Head of caudate nucleus (tissue), 42 donors: Measurements from ENCODE around the gene LAT.
"Not testable (repeated sequence)": the region's sequence is repeated elsewhere in the genome, so short reads cannot be mapped to it uniquely, and the experiment has no call there.

ENCODE experiments used
- DNase-seq, 42 donors: peaks; one replicate each; pipeline versions ENCODE4 v3.0.0 to v3.0.0-alpha.2; 2020 to 2021; ENCODE audit warnings: mixed read lengths in 7 of 42
- intact Hi-C: fragments of 100-400 bp; cut with DNase I; formaldehyde crosslinking; loops from one replicate; pipeline ENCODE4 v1.15.0; 2022

The LAT gene

GRCh38 chr16:28998837-28999236 lies 14.0 kb downstream of the LAT start:
- no peak for DNase-seq
- intact Hi-C loops = no loop called here

GRCh38 chr16:28999577-28999976 lies 14.7 kb downstream of the LAT start:
- intact Hi-C loops = no loop called here
- no peak for DNase-seq

DNA sequence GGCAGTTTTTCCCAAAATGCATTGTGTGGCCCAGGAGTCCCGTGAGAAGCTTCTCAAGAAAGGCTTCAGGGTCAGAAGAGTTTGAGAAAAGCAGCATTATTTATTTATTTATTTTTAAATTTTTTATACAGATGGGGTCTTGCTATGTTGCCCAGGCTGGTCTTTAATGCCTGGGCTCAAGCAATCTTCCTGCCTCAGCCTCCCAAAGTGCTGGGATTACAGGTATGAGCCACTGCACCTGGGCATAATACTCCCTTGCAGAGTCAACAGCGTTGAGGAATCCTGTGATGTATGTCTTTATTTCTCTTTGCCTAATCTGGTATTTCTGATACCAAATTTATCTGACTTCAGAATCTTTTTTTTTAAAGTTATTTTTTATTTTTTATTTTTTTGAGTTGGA lies 15.2 kb downstream of the LAT start:
- intact Hi-C loops = no loop called here
- no peak for DNase-seq

- intact Hi-C loops, DNase-seq: not testable (repeated sequence)
These were observed 19.8 kb downstream of the LAT start for GRCh38 chr16:29004496-29005139.

- intact Hi-C loops = no loop called here
- no peak for DNase-seq
These were observed 23.1 kb downstream of the LAT start for GRCh38 chr16:29007730-29008593.

DNA sequence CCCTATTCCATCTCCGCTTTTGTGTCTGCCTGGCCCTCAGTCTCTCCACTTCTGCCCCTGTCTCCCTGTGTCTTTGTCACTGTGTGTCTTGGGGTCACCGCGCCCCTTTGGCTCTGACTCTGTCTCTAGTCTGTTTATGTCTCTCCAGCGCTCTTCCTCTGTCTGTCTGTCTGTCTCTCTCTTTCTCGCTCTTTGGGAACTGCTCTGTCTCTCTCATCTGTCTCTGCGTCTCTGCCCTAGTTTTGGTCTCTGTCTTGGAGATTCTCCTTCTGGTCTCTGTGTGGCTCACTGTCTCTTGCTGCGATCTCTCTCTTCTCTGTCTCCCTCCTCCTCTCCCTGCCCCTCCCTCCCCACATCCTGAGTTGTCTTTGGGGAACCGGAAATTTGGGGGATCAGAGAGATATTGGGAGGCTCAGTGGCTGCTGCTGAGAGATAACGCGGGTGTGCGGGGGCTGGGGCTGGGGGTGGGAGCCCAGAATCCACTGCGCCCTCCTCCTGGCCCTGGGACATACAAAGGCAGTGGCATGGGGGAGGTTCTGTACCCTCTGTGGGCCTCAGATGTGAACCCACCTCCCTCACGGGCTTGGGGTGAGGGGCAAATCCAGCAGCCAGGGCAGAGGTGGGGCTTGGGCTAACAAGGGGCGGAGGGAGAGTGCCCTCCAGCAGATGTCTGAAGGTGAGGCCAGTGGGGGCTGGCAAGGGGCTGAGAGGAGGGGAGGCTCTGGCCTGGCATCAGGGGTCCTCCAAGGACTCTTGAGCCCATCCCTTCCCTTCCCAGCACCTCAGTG lies 24.4 kb downstream of the LAT start:
- DNase-seq = no peak
- intact Hi-C loops = no loop called here

DNA sequence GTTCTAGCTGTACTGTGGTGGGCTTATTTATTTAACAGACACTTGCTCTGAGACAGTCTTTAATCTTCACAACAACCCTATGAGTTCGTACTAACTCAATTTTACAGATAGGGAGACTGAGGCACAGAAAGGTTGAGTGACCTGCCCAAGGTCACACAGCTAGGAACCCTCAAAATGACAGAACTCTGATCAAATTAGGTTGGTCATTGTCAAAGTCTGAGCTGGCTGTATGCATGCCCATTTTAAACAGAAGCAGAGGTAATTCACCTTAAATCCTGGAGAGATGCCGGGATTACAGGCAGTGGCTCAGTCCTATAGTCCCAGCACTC lies 24.9 kb downstream of the LAT start:
- DNase-seq = no peak
- intact Hi-C loops = no loop called here

DNA sequence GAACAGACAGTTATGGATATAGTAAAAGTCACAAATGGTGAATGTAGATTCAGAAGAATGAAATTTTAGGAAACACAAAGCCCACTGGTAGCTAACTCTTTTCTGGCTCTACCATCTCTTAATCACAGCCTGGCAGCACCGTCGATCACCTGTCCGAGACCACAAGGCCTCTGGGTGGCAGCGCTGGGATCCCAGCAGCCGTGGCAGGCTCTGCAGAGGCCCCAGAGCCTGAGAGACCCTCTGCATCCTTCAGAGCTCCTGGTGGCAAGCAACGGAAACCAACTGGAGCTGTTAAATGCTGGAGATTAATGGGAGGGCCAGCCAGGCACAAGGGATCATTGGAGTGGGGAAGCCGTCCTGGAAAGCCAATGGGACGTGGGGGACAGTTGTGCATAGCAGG lies 26.3 kb downstream of the LAT start:
- intact Hi-C loops = no loop called here
- DNase-seq = no peak

- DNase-seq = no peak
- intact Hi-C loops = no loop called here
These were observed 27.0 kb downstream of the LAT start for GRCh38 chr16:29011851-29012250.

GRCh38 chr16:29012913-29013553 lies 28.2 kb downstream of the LAT start:
- DNase-seq = no peak
- intact Hi-C loops = no loop called here

DNA sequence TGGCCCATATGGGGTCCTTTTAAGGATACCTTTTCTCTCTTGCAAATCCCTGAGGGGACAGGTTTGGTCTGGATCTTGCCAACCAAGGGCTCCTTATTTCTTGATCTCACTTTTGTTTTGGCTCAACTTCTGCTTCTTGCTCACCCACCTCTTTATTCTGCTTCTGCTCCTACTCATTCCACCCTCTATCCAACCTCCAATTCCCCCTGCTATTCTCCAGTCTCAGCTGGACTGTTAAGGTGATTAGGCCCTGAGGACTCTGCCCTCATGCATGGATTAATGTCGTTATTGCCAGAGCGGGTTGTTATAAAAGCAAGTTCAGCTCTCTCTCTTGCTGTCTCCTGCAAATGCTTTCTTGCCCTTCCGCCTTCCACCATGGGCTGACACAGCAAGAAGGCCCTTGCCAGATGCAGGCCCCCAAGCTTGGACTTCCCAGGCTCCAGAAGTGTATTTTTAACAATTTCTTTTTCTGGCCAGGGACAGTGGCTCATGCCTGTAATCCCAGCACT lies 29.8 kb downstream of the LAT start:
- DNase-seq = no peak
- intact Hi-C loops = no loop called here

- intact Hi-C loops = no loop called here
These were observed 37.3 kb downstream of the LAT start for GRCh38 chr16:29022196-29022595.

GRCh38 chr16:29023279-29024277 lies 38.7 kb downstream of the LAT start:
- no peak for DNase-seq
- intact Hi-C loops = no loop called here

More at GRCh38 chr16:29022196-29022595, 37.3 kb downstream of the LAT start:
- DNase-seq = no peak

DNA sequence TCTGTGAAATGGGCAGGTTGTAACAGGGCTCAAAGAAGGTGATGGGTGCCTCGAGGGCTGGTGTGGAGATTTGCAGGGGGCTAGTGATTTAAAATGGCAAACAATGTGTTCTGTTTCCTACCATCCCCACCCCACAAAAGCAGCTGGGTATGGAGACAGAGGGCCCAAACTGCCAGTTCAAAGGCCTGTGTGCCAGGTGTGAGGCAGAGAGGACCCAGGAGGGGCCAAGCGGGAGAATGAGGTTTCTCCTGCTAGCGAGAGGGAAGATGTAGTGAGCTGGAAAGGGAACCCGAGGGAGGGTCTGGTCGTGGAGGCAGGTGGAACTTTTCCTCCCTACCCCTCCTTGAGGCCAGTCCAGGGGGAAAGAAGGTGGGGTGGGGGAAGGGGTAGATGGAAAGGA lies 39.4 kb downstream of the LAT start:
- no peak for DNase-seq
- intact Hi-C loops = no loop called here

DNA sequence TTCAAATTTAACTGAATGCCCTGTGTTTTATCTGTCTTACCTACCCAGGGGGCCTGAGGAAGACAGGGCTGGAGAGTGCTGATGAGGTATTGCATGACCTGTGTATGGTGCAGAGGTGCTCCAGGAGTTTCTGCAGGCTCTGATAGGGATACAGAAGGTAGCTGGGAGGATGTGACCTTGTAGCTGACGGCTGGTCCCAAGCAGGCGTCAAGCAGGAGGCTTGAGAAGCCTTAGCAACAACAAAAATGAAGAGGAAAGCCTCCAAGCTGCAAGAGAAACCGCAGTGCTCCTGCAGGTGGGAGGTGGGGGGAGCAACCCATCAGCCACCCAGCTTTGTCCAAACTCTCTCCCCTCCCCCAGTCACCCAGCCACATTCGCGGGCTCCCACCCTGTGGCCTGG lies 40.4 kb downstream of the LAT start:
- intact Hi-C loops = no loop called here
- no peak for DNase-seq

- intact Hi-C loops = no loop called here
- DNase-seq = peak in 1 of 42 donors; percentile 2
These were observed 40.9 kb downstream of the LAT start for GRCh38 chr16:29025735-29026134.

- intact Hi-C loops = no loop called here
- peak in 2 of 42 donors; percentile 17 to 19 for DNase-seq
These were observed 43.8 kb downstream of the LAT start for GRCh38 chr16:29028457-29029167.
